Neural cell (in vitro differentiated cells): ENCODE results near the gene FKBP2. TPM values are rescaled to one million over a fixed set of nuclear protein-coding genes. Genes with fewer than 3 reads are reported as not detected.

Source experiments
- H2AFZ ChIP-seq: fragments of 200-600, 300-800 bp; sonication (generic), shearing (Covaris generic); 2 replicates; pipeline ENCODE4 v1.6.0; 2014; ENCODE audit warnings: low read depth, mild to moderate bottlenecking, antibody characterized with exemption, low read length, moderate library complexity
- H3F3A ChIP-seq: fragments of 200-600 bp; shearing (Covaris generic); 2 replicates; pipeline ENCODE4 v1.6.1; 2016; ENCODE audit warnings: mild to moderate bottlenecking, moderate library complexity, mixed read lengths, antibody characterized with exemption, low read length; ENCODE audit not compliant: insufficient read depth, poor library complexity, severe bottlenecking
- H3K27ac ChIP-seq: fragments of 200-600, 300-800 bp; sonication (generic), shearing (Covaris generic); 2 replicates; pipeline ENCODE4 v1.5.1; 2014; ENCODE audit warnings: mild to moderate bottlenecking, low read length, moderate library complexity
- H3K27me3 ChIP-seq: fragments of 300-800, 200-600 bp; sonication (generic), shearing (Covaris generic); 2 replicates; pipeline ENCODE4 v1.6.0; 2014; ENCODE audit warnings: mild to moderate bottlenecking, low read depth, low read length, moderate library complexity; ENCODE audit not compliant: insufficient read depth
- H3K36me3 ChIP-seq: fragments of 300-800, 200-600 bp; sonication (generic), shearing (Covaris generic); 2 replicates; pipeline ENCODE4 v1.5.1; 2014; ENCODE audit warnings: mild to moderate bottlenecking, antibody characterized with exemption, low read length, moderate library complexity; ENCODE audit not compliant: insufficient read depth
- H3K4me2 ChIP-seq: fragments of 300-800, 200-600 bp; sonication (generic), shearing (Covaris generic); 2 replicates; pipeline ENCODE4 v1.6.0; 2014; ENCODE audit warnings: mild to moderate bottlenecking, low read length
- H3K4me3 ChIP-seq: fragments of 300-800, 200-600 bp; sonication (generic), shearing (Covaris generic); 2 replicates; pipeline ENCODE4 v1.5.1; 2014; ENCODE audit warnings: mild to moderate bottlenecking, low read length, moderate library complexity
- H3K79me2 ChIP-seq: fragments of 200-600 bp; shearing (Covaris generic); replicated peaks from 2 replicates; pipeline ENCODE4 v1.6.0; 2014; ENCODE audit warnings: mild to moderate bottlenecking, low read length, moderate library complexity; ENCODE audit not compliant: insufficient read depth
- H3K9ac ChIP-seq: fragments of 300-800, 200-600 bp; sonication (generic), shearing (Covaris generic); 2 replicates; pipeline ENCODE4 v1.6.1; 2016; ENCODE audit warnings: mild to moderate bottlenecking, low read length, mixed read lengths
- H3K9me2 ChIP-seq: fragments of 200-600 bp; shearing (Covaris generic); 2 replicates; pipeline ENCODE4 v1.6.1; 2016; ENCODE audit warnings: mild to moderate bottlenecking, low read length, mixed read lengths; ENCODE audit not compliant: insufficient read depth
- H3K9me3 ChIP-seq: fragments of 200-600, 300-800 bp; sonication (generic), shearing (Covaris generic); 2 replicates; pipeline ENCODE4 v1.6.1; 2016; ENCODE audit warnings: mild to moderate bottlenecking, mixed run types, low read length, moderate library complexity, mixed read lengths
- H4K20me1 ChIP-seq: fragments of 200-600 bp; shearing (Covaris generic); 2 replicates; pipeline ENCODE4 v1.6.1; 2016; ENCODE audit warnings: mild to moderate bottlenecking, mixed run types; ENCODE audit not compliant: insufficient read depth
- EP300 ChIP-seq: fragments of 450-650 bp; conservative IDR thresholded peaks from 2 replicates; pipeline ENCODE4 v1.6.1; 2014; ENCODE audit warnings: antibody characterized with exemption, mild to moderate bottlenecking, moderate library complexity; ENCODE audit not compliant: poor library complexity, severe bottlenecking
- EZH2 ChIP-seq: fragments of 200-600, 300-800 bp; shearing (Covaris generic), sonication (generic); IDR thresholded peaks from 2 replicates; pipeline ENCODE4 v1.6.1; 2014; ENCODE audit warnings: antibody characterized with exemption, low read length, borderline replicate concordance, mild to moderate bottlenecking; ENCODE audit not compliant: insufficient read depth, poor library complexity, severe bottlenecking
- MXI1 ChIP-seq: fragments of 450-650 bp; conservative IDR thresholded peaks from 2 replicates; pipeline ENCODE4 v1.6.1; 2014; ENCODE audit warnings: antibody characterized with exemption, mild to moderate bottlenecking; ENCODE audit not compliant: poor library complexity, severe bottlenecking
- POLR2AphosphoS5 ChIP-seq: IDR thresholded peaks from 2 replicates; pipeline ENCODE4 v1.6.1; 2012
- RAD21 ChIP-seq: fragments of 450-650 bp; conservative IDR thresholded peaks from 2 replicates; pipeline ENCODE4 v1.6.1; 2014; ENCODE audit warnings: antibody characterized with exemption, mild to moderate bottlenecking, moderate library complexity
- SMC3 ChIP-seq: fragments of 450-650 bp; conservative IDR thresholded peaks from 2 replicates; pipeline ENCODE4 v1.6.1; 2014; ENCODE audit warnings: antibody characterized with exemption, mild to moderate bottlenecking, moderate library complexity; ENCODE audit not compliant: poor library complexity
- TAF1 ChIP-seq: IDR thresholded peaks from 2 replicates; pipeline ENCODE4 v1.6.1; 2012; ENCODE audit warnings: low read depth
- polyA plus RNA-seq: library from polyadenylated mRNA; depleted of rRNA; stranded (reverse); fragments of >200 nt; gene quantifications from 2 replicates; pipeline ENCODE4 v1.2.3, GENCODE V29; 2014
- TF ChIP-seq, protein P1 (sequence below): fragments of 450-650 bp; IDR thresholded peaks from 2 replicates; pipeline ENCODE4 v1.5.1; 2014; ENCODE audit warnings: antibody characterized with exemption, mild to moderate bottlenecking, moderate library complexity; ENCODE audit not compliant: poor library complexity, severe bottlenecking
- TF ChIP-seq, protein P2 (sequence below): IDR thresholded peaks from 2 replicates; pipeline ENCODE4 v1.6.1; 2012; ENCODE audit warnings: borderline replicate concordance

FKBP2 gene
- polyA plus RNA-seq, 1 donor from 2014 or later: 47.4 TPM

DNA sequence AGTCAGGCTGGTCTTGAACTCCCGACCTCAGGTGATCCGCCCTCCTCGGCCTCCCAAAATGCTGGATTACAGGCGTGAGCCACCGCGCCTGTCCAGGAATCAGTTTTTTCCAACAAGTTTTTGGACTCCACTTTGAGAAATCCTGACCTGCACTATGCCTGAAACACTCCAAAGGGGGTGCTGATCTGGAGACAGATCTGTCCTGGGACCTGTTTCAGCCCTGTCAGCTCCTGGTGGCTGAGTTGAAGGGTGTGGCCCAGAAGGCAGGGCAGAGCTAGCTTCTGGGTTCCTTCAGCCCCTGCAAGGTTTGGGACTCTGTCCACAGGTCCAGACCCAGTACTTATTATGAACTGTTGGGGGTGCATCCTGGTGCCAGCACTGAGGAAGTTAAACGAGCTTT lies 9.3 kb upstream of the FKBP2 start:
- no peak for TF ChIP-seq EP300
- TF ChIP-seq, protein P1, sequence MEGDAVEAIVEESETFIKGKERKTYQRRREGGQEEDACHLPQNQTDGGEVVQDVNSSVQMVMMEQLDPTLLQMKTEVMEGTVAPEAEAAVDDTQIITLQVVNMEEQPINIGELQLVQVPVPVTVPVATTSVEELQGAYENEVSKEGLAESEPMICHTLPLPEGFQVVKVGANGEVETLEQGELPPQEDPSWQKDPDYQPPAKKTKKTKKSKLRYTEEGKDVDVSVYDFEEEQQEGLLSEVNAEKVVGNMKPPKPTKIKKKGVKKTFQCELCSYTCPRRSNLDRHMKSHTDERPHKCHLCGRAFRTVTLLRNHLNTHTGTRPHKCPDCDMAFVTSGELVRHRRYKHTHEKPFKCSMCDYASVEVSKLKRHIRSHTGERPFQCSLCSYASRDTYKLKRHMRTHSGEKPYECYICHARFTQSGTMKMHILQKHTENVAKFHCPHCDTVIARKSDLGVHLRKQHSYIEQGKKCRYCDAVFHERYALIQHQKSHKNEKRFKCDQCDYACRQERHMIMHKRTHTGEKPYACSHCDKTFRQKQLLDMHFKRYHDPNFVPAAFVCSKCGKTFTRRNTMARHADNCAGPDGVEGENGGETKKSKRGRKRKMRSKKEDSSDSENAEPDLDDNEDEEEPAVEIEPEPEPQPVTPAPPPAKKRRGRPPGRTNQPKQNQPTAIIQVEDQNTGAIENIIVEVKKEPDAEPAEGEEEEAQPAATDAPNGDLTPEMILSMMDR: no peak
- TF ChIP-seq SMC3: no peak
- no peak for TF ChIP-seq MXI1
- TF ChIP-seq TAF1: no peak
- TF ChIP-seq EZH2: no peak
- TF ChIP-seq RAD21: no peak
- no peak for TF ChIP-seq POLR2AphosphoS5
- TF ChIP-seq, protein P2, sequence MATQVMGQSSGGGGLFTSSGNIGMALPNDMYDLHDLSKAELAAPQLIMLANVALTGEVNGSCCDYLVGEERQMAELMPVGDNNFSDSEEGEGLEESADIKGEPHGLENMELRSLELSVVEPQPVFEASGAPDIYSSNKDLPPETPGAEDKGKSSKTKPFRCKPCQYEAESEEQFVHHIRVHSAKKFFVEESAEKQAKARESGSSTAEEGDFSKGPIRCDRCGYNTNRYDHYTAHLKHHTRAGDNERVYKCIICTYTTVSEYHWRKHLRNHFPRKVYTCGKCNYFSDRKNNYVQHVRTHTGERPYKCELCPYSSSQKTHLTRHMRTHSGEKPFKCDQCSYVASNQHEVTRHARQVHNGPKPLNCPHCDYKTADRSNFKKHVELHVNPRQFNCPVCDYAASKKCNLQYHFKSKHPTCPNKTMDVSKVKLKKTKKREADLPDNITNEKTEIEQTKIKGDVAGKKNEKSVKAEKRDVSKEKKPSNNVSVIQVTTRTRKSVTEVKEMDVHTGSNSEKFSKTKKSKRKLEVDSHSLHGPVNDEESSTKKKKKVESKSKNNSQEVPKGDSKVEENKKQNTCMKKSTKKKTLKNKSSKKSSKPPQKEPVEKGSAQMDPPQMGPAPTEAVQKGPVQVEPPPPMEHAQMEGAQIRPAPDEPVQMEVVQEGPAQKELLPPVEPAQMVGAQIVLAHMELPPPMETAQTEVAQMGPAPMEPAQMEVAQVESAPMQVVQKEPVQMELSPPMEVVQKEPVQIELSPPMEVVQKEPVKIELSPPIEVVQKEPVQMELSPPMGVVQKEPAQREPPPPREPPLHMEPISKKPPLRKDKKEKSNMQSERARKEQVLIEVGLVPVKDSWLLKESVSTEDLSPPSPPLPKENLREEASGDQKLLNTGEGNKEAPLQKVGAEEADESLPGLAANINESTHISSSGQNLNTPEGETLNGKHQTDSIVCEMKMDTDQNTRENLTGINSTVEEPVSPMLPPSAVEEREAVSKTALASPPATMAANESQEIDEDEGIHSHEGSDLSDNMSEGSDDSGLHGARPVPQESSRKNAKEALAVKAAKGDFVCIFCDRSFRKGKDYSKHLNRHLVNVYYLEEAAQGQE: no peak
- Histone ChIP-seq H3K27me3 (peaks cover 8% of the 10 kb centered on the region), H3F3A (no peaks in the 10 kb centered on the region), H3K79me2 (peaks cover 4% of the 10 kb centered on the region), H3K9me2 (no peaks in the 10 kb centered on the region), H4K20me1 (no peaks in the 10 kb centered on the region), H3K9ac (no peak overlapping the region), H3K9me3 (no peaks in the 10 kb centered on the region), H3K27ac (no peak overlapping the region), H2AFZ (no peak overlapping the region), H3K36me3 (no peaks in the 10 kb centered on the region), H3K4me3 (peak overlapping the region; percentile 94), H3K4me2 (no peak overlapping the region)

DNA sequence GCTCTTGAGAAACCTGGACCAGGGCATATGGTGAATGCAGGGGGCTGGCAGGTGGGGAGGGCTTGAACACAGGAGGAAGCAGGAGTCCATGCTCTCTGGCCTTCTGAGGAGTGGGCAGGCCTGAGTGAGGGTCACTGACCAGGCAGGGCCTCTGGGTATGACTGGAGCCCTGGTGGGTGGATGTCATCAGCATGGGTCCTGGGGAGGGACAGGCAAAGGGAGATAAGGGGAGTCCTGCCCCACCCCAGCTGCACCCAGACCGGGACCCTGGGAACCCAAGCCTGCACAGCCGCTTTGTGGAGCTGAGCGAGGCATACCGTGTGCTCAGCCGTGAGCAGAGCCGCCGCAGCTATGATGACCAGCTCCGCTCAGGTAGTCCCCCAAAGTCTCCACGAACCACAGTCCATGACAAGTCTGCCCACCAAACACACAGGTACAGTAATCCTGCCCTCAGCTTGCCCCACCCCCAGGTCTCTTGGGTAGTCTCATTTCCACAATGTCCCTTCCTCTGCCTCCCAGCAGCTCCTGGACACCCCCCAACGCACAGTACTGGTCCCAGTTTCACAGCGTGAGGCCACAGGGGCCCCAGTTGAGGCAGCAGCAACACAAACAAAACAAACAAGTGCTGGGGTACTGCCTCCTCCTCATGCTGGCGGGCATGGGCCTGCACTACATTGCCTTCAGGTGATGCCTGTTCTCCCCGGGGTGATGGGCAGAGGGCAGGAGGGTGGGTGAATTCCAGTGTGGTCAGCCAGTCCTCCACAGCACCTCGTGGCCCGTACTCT lies 8.5 kb upstream of the FKBP2 start:
- H3K27ac ChIP-seq: no peak overlapping the region
- H3K4me3 ChIP-seq: no peak overlapping the region
- H3K9me3 ChIP-seq: no peaks in the 10 kb centered on the region
- no peaks in the 10 kb centered on the region for H4K20me1 ChIP-seq
- no peaks in the 10 kb centered on the region for H3K36me3 ChIP-seq
- TF ChIP-seq, protein P1: no peak
- TF ChIP-seq EZH2 (no peak), MXI1 (no peak), RAD21 (no peak), TAF1 (no peak), POLR2AphosphoS5 (no peak)
- TF ChIP-seq, protein P2: no peak
- H3F3A ChIP-seq: no peaks in the 10 kb centered on the region
- H3K27me3 ChIP-seq: peaks cover 8% of the 10 kb centered on the region
- no peak overlapping the region for H3K4me2 ChIP-seq
- H2AFZ ChIP-seq: no peak overlapping the region
- H3K9ac ChIP-seq: no peak overlapping the region
- H3K79me2 ChIP-seq: no peaks in the 10 kb centered on the region
- no peaks in the 10 kb centered on the region for H3K9me2 ChIP-seq
